Erythroblast (primary cell): Measurements from ENCODE around the gene ADARB1.

Source experiments
- GATA1 ChIP-seq: IDR thresholded peaks from 2 replicates; pipeline ENCODE4 v1.6.1; 2011; ENCODE audit warnings: low read depth, mild to moderate bottlenecking, control low read depth, low read length, moderate library complexity
- POLR2A ChIP-seq: IDR thresholded peaks from 2 replicates; pipeline ENCODE4 v1.6.1; 2011; ENCODE audit warnings: mild to moderate bottlenecking, low read length

DNA sequence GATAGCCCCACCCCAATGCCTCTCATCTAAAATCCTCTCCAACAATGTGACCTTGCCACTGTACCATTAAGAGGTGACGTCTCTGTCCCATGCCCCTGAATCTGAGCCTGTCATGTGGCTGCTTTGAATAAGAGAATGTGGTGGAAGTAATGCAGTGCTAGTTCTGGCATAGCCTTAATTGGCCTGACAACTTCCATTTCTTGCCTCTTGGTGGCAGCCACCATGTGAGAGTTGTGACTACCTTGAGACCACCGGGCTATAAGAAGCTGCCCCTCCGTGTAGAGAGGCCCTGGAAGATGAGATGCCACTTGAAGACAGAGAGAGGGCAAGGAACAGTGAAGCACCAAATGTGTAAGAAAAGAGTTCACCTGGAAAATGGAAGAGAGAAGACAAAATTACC is 118.0 kb downstream of the ADARB1 start:
- no peak for TF ChIP-seq POLR2A
- no peak for TF ChIP-seq GATA1
